Mucosa of rectum (tissue), 2 donors: ENCODE results near the gene ZNF219.

ENCODE experiments used
- H3K27ac ChIP-seq, 2 donors: one replicate each; pipeline ENCODE4 v1.7.0; 2013; ENCODE audit warnings: inconsistent platforms in 2 of 2, low read depth in 2 of 2, low read length in 2 of 2
- H3K27me3 ChIP-seq, 2 donors: one replicate each; pipeline ENCODE4 v1.7.0; 2013; ENCODE audit warnings: low read length in 2 of 2; ENCODE audit not compliant: control insufficient read depth in 2 of 2, insufficient read depth in 2 of 2
- H3K36me3 ChIP-seq, 2 donors: one replicate each; pipeline ENCODE4 v1.7.0; 2013; ENCODE audit warnings: low read length in 2 of 2; ENCODE audit not compliant: control insufficient read depth in 2 of 2, insufficient read depth in 2 of 2
- H3K4me1 ChIP-seq, 2 donors: one replicate each; pipeline ENCODE4 v1.7.0; 2013; ENCODE audit warnings: low read length in 2 of 2, mild to moderate bottlenecking in 1 of 2; ENCODE audit not compliant: control insufficient read depth in 2 of 2, insufficient read depth in 2 of 2
- H3K4me3 ChIP-seq, 2 donors: one replicate each; pipeline ENCODE4 v1.7.0; 2013; ENCODE audit warnings: low read length in 2 of 2
- H3K9ac ChIP-seq, 2 donors: one replicate each; pipeline ENCODE4 v1.7.0; 2013; ENCODE audit warnings: low read length in 2 of 2, low read depth in 1 of 2, mild to moderate bottlenecking in 1 of 2
- H3K9me3 ChIP-seq, 2 donors: one replicate each; pipeline ENCODE4 v1.7.0; 2013; ENCODE audit warnings: low read length in 2 of 2; ENCODE audit not compliant: control insufficient read depth in 2 of 2
- donor health status: healthy.
- donor health status: Normal muscosa, but diverticular disease.

Gene ZNF219

GRCh38 chr14:21057803-21058675 lies 40.4 kb downstream of the ZNF219 start, which contains the start of gene RNASE8:
Gene RNASE8, plus strand, starts transcription at chr14:21057822. Its CDS starts 71 bp downstream, at chr14:21057893.
- Histone ChIP-seq H3K27ac (peak within 1 kb of the TSS; percentile 75 to 88), H3K4me1 (peaks cover 20 to 33% of the 10 kb centered on the region in 2 donors), H3K9ac (no peak within 1 kb of the TSS), H3K9me3 (no peaks in the 10 kb centered on the region), H3K36me3 (no peaks in the 10 kb centered on the region), H3K4me3 (no peak within 1 kb of the TSS), H3K27me3 (no peaks in the 10 kb centered on the region)

- Histone ChIP-seq H3K27ac (peak overlapping the region; percentile 75 to 88), H3K36me3 (no peaks in the 10 kb centered on the region), H3K4me3 (no peak overlapping the region), H3K27me3 (no peaks in the 10 kb centered on the region), H3K9ac (no peak overlapping the region), H3K4me1 (peaks cover 20 to 30% of the 10 kb centered on the region in 2 donors), H3K9me3 (no peaks in the 10 kb centered on the region)
These were observed 41.8 kb downstream of the ZNF219 start for GRCh38 chr14:21056520-21057163.

GRCh38 chr14:21055432-21056117 lies 42.9 kb downstream of the ZNF219 start:
- no peaks in the 10 kb centered on the region for H3K36me3 ChIP-seq
- H3K4me1 ChIP-seq = peaks cover 20 to 30% of the 10 kb centered on the region in 2 donors
- H3K27me3 ChIP-seq = no peaks in the 10 kb centered on the region
- H3K4me3 ChIP-seq = peak overlapping the region in 1 of 2 donors; percentile 26
- peak overlapping the region; percentile 84 to 88 for H3K27ac ChIP-seq
- H3K9me3 ChIP-seq = no peaks in the 10 kb centered on the region
- H3K9ac ChIP-seq = no peak overlapping the region

- H3K4me3 ChIP-seq = no peak overlapping the region
- H3K9ac ChIP-seq = peak overlapping the region in 1 of 2 donors; percentile 15
- peaks cover 20 to 30% of the 10 kb centered on the region in 2 donors for H3K4me1 ChIP-seq
- H3K9me3 ChIP-seq = no peaks in the 10 kb centered on the region
- H3K27me3 ChIP-seq = no peaks in the 10 kb centered on the region
- H3K27ac ChIP-seq = peak overlapping the region; percentile 83 to 84
- H3K36me3 ChIP-seq = no peaks in the 10 kb centered on the region
These were observed 43.7 kb downstream of the ZNF219 start for GRCh38 chr14:21054768-21055145.

- no peaks in the 10 kb centered on the region for H3K36me3 ChIP-seq
- no peaks in the 10 kb centered on the region for H3K9me3 ChIP-seq
- H3K4me1 ChIP-seq = peaks cover 20 to 30% of the 10 kb centered on the region in 2 donors
- H3K9ac ChIP-seq = peak overlapping the region in 1 of 2 donors; percentile 15
- no peaks in the 10 kb centered on the region for H3K27me3 ChIP-seq
- H3K4me3 ChIP-seq = no peak overlapping the region
- H3K27ac ChIP-seq = peak overlapping the region; percentile 83 to 84
These were observed 44.2 kb downstream of the ZNF219 start for GRCh38 chr14:21054123-21054767.

- Histone ChIP-seq H3K9ac (no peak overlapping the region), H3K27ac (peak overlapping the region; percentile 72 to 83), H3K27me3 (no peaks in the 10 kb centered on the region), H3K9me3 (no peaks in the 10 kb centered on the region), H3K4me3 (no peak overlapping the region), H3K4me1 (peaks cover 17 to 30% of the 10 kb centered on the region in 2 donors), H3K36me3 (no peaks in the 10 kb centered on the region)
These were observed 45.0 kb downstream of the ZNF219 start for GRCh38 chr14:21053184-21054122.

GRCh38 chr14:21050597-21050996 lies 47.9 kb downstream of the ZNF219 start:
- H3K9me3 ChIP-seq = no peaks in the 10 kb centered on the region
- H3K27ac ChIP-seq = no peak overlapping the region
- no peak overlapping the region for H3K9ac ChIP-seq
- H3K27me3 ChIP-seq = no peaks in the 10 kb centered on the region
- H3K4me3 ChIP-seq = no peak overlapping the region
- no peaks in the 10 kb centered on the region for H3K36me3 ChIP-seq
- peaks cover 6 to 23% of the 10 kb centered on the region in 2 donors for H3K4me1 ChIP-seq

- Histone ChIP-seq H3K4me3 (no peak overlapping the region), H3K4me1 (peaks cover 6 to 11% of the 10 kb centered on the region in 2 donors), H3K27me3 (no peaks in the 10 kb centered on the region), H3K9ac (no peak overlapping the region), H3K9me3 (no peaks in the 10 kb centered on the region), H3K36me3 (no peaks in the 10 kb centered on the region), H3K27ac (no peak overlapping the region)
These were observed 49.2 kb downstream of the ZNF219 start for GRCh38 chr14:21049271-21049673.

- no peak overlapping the region for H3K4me3 ChIP-seq
- no peaks in the 10 kb centered on the region for H3K9me3 ChIP-seq
- H3K4me1 ChIP-seq = peaks cover 5 to 9% of the 10 kb centered on the region in 2 donors
- no peaks in the 10 kb centered on the region for H3K27me3 ChIP-seq
- no peak overlapping the region for H3K9ac ChIP-seq
- no peaks in the 10 kb centered on the region for H3K36me3 ChIP-seq
- H3K27ac ChIP-seq = no peak overlapping the region
These were observed 49.8 kb downstream of the ZNF219 start for GRCh38 chr14:21048638-21049037.
